ENCODE measurements around the gene PLCB4.

GRCh38 chr20:9215539-9215938 lies 146.7 kb downstream of the PLCB4 start:
- TF ChIP-seq CTCF (IDR thresholded peaks at IDR 0.05; ENCODE audit: insufficient read depth, low read length), result peak; percentile 7
- TF ChIP-seq SPI1 (IDR thresholded peaks at IDR 0.05; ENCODE audit: borderline replicate concordance, low read depth), result no peak
- TF ChIP-seq POLR2AphosphoS5 (IDR thresholded peaks at IDR 0.05; ENCODE audit: low read depth), result no peak
